K562 (cell line): ENCODE results near the gene RFPL1.

ENCODE experiments used
- CBX2 ChIP-seq: fragments of 200-600 bp; sonication (generic); IDR thresholded peaks from one replicate; pipeline ENCODE4 v1.6.1; 2012; ENCODE audit warnings: mild to moderate bottlenecking, low read length, inconsistent platforms; ENCODE audit not compliant: insufficient read depth, poor library complexity, severe bottlenecking
- KLF1 ChIP-seq: fragments of 450-650 bp; IDR thresholded peaks from 2 replicates; pipeline ENCODE4 v1.6.1; 2016; ENCODE audit warnings: missing genetic modification characterization, missing compliant biosample characterization
- KLF10 ChIP-seq: fragments of 250-450 bp; sonication (Bioruptor Pico); IDR thresholded peaks from 2 replicates; pipeline ENCODE4 v1.6.1; 2021; ENCODE audit warnings: matching md5 sums
- POLR2A ChIP-seq: fragments of 450-650 bp; conservative IDR thresholded peaks from 2 replicates; pipeline ENCODE4 v1.6.1; 2016
- TF ChIP-seq, protein P1 (sequence below), 3 experiments: IDR thresholded peaks in 2 of 3; conservative IDR thresholded peaks in 1 of 3; 2 replicates each; pipeline ENCODE4 v1.5.1; 2011 to 2012; ENCODE audit warnings: low read length in 3 of 3, mild to moderate bottlenecking in 3 of 3, control low read depth in 2 of 3, improper control_type of control experiment in 1 of 3, inconsistent platforms in 1 of 3, low read depth in 1 of 3, mixed read lengths in 1 of 3, moderate library complexity in 1 of 3; ENCODE audit not compliant: insufficient read depth in 2 of 3
- TF ChIP-seq, protein P2 (sequence below): sonication (generic); formaldehyde crosslinking; IDR thresholded peaks from 2 replicates; pipeline ENCODE4 v1.8.1; 2023; ENCODE audit warnings: mild to moderate bottlenecking, missing genetic modification reagents
- TF ChIP-seq, protein P3 (sequence below): fragments of 250-450 bp; sonication (Bioruptor Pico); IDR thresholded peaks from 2 replicates; pipeline ENCODE4 v1.8.0; 2021; ENCODE audit warnings: borderline replicate concordance, mild to moderate bottlenecking, moderate library complexity; ENCODE audit not compliant: poor library complexity, severe bottlenecking
- TF ChIP-seq, protein P4 (sequence below): fragments of 250-450 bp; sonication (Bioruptor Pico); IDR thresholded peaks from 2 replicates; pipeline ENCODE4 v1.9.0; 2021; ENCODE audit warnings: mild to moderate bottlenecking
- TF ChIP-seq, protein P5 (sequence below): sonication (generic); formaldehyde crosslinking; IDR thresholded peaks from 2 replicates; pipeline ENCODE4 v1.8.1; 2023; ENCODE audit warnings: mild to moderate bottlenecking, missing genetic modification reagents

DNA sequence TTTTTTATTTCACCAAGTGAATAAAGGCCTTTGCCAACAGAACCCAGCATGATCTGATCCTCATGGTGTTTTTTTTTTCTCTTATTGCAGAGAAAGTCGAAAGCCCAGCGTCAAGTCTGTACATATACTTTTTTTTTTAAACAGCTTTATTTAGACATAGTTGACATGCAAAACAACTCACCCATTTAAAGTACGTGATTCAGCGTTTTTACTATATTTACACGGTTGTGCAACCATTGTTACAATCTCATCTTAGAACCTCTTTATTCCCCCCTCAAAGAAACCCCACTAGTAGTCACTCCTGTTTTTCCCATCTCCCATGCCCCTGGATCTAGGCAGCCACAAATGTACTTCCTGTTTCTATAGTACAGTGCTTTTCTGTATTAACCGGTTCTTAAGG is 29.4 kb upstream of the RFPL1 start:
- TF ChIP-seq, protein P1, sequence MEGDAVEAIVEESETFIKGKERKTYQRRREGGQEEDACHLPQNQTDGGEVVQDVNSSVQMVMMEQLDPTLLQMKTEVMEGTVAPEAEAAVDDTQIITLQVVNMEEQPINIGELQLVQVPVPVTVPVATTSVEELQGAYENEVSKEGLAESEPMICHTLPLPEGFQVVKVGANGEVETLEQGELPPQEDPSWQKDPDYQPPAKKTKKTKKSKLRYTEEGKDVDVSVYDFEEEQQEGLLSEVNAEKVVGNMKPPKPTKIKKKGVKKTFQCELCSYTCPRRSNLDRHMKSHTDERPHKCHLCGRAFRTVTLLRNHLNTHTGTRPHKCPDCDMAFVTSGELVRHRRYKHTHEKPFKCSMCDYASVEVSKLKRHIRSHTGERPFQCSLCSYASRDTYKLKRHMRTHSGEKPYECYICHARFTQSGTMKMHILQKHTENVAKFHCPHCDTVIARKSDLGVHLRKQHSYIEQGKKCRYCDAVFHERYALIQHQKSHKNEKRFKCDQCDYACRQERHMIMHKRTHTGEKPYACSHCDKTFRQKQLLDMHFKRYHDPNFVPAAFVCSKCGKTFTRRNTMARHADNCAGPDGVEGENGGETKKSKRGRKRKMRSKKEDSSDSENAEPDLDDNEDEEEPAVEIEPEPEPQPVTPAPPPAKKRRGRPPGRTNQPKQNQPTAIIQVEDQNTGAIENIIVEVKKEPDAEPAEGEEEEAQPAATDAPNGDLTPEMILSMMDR (IDR thresholded peaks at IDR 0.05 in 2 of 3, conservative IDR thresholded peaks at IDR 0.05 in 1 of 3; ENCODE audit: insufficient read depth in 2 of 3, low read depth in 1 of 3, low read length in 3 of 3) = no peak
- TF ChIP-seq POLR2A (no peak), KLF1 (tag) (no peak), KLF10 (CRISPR knock-in tag) (no peak), CBX2 (no peak)
- TF ChIP-seq, protein P2, sequence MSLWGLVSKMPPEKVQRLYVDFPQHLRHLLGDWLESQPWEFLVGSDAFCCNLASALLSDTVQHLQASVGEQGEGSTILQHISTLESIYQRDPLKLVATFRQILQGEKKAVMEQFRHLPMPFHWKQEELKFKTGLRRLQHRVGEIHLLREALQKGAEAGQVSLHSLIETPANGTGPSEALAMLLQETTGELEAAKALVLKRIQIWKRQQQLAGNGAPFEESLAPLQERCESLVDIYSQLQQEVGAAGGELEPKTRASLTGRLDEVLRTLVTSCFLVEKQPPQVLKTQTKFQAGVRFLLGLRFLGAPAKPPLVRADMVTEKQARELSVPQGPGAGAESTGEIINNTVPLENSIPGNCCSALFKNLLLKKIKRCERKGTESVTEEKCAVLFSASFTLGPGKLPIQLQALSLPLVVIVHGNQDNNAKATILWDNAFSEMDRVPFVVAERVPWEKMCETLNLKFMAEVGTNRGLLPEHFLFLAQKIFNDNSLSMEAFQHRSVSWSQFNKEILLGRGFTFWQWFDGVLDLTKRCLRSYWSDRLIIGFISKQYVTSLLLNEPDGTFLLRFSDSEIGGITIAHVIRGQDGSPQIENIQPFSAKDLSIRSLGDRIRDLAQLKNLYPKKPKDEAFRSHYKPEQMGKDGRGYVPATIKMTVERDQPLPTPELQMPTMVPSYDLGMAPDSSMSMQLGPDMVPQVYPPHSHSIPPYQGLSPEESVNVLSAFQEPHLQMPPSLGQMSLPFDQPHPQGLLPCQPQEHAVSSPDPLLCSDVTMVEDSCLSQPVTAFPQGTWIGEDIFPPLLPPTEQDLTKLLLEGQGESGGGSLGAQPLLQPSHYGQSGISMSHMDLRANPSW (CRISPR knock-in tag) = no peak
- TF ChIP-seq, protein P3, sequence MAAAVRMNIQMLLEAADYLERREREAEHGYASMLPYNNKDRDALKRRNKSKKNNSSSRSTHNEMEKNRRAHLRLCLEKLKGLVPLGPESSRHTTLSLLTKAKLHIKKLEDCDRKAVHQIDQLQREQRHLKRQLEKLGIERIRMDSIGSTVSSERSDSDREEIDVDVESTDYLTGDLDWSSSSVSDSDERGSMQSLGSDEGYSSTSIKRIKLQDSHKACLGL (CRISPR knock-in tag) = no peak
- TF ChIP-seq, protein P4, sequence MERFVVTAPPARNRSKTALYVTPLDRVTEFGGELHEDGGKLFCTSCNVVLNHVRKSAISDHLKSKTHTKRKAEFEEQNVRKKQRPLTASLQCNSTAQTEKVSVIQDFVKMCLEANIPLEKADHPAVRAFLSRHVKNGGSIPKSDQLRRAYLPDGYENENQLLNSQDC (CRISPR knock-in tag) = no peak
- TF ChIP-seq, protein P5, sequence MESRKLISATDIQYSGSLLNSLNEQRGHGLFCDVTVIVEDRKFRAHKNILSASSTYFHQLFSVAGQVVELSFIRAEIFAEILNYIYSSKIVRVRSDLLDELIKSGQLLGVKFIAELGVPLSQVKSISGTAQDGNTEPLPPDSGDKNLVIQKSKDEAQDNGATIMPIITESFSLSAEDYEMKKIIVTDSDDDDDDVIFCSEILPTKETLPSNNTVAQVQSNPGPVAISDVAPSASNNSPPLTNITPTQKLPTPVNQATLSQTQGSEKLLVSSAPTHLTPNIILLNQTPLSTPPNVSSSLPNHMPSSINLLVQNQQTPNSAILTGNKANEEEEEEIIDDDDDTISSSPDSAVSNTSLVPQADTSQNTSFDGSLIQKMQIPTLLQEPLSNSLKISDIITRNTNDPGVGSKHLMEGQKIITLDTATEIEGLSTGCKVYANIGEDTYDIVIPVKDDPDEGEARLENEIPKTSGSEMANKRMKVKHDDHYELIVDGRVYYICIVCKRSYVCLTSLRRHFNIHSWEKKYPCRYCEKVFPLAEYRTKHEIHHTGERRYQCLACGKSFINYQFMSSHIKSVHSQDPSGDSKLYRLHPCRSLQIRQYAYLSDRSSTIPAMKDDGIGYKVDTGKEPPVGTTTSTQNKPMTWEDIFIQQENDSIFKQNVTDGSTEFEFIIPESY = no peak
